Thymus (tissue), 14 donors: ENCODE results near the gene ANKRD12. TPM values are rescaled to one million over a fixed set of nuclear protein-coding genes. Genes with fewer than 3 reads are reported as not detected.
A peak's percentile ranks its signal among the peaks of the same experiment; 100 is the strongest.
"Not testable (repeated sequence)": the region's sequence is repeated elsewhere in the genome, so short reads cannot be mapped to it uniquely, and the experiment has no call there.

Experiments used
- DNase-seq, 9 donors: peaks; one replicate each; pipeline ENCODE4 v3.0.0-alpha.2; 2013; ENCODE audit warnings: low spot score in 9 of 9, low read depth in 6 of 9, missing footprints in 1 of 9
- H3K27ac ChIP-seq, 2 donors: one replicate each; pipeline ENCODE4 v1.5.1; 2013; ENCODE audit warnings: control low read depth in 1 of 2, low read depth in 1 of 2, low read length in 1 of 2, mild to moderate bottlenecking in 1 of 2, moderate library complexity in 1 of 2
- H3K27me3 ChIP-seq, 2 donors: one replicate each; pipeline ENCODE4 v1.5.1; 2013; ENCODE audit warnings: low read length in 1 of 2; ENCODE audit not compliant: control insufficient read depth in 2 of 2, insufficient read depth in 1 of 2
- H3K36me3 ChIP-seq, 2 donors: one replicate each; pipeline ENCODE4 v1.5.1; 2013; ENCODE audit warnings: low read length in 1 of 2, mild to moderate bottlenecking in 1 of 2, moderate library complexity in 1 of 2; ENCODE audit not compliant: control insufficient read depth in 2 of 2, insufficient read depth in 2 of 2
- H3K4me1 ChIP-seq, 2 donors: one replicate each; pipeline ENCODE4 v1.5.1; 2013; ENCODE audit warnings: low read length in 2 of 2; ENCODE audit not compliant: control insufficient read depth in 2 of 2, insufficient read depth in 2 of 2
- H3K4me3 ChIP-seq, 2 donors: one replicate each; pipeline ENCODE4 v1.5.1; 2013; ENCODE audit warnings: low read length in 2 of 2, control low read depth in 1 of 2, mild to moderate bottlenecking in 1 of 2
- H3K9me3 ChIP-seq, 2 donors: one replicate each; pipeline ENCODE4 v1.5.1; 2013; ENCODE audit warnings: low read length in 1 of 2, mild to moderate bottlenecking in 1 of 2; ENCODE audit not compliant: control insufficient read depth in 2 of 2, insufficient read depth in 1 of 2
- WGBS: extraction: QIAGEN DNeasy Blood & Tissue Kit; methylation state at CpG from one replicate; pipeline ENCODE4 v1.1.7; 2013; 5-methylcytosine and 5-hydroxymethylcytosine counted together
- long read RNA-seq, 10 donors: transcript quantifications; one replicate each; lab custom pipeline, GENCODE V29; 2026
- polyA plus RNA-seq: library from polyadenylated mRNA; stranded (reverse); fragments of 200-250 nt; gene quantifications from one replicate; pipeline ENCODE4 v1.2.3, GENCODE V29; 2013
- total RNA-seq: library from RNA; stranded (reverse); fragments of 120-200 nt; gene quantifications from one replicate; pipeline ENCODE4 v1.2.4, GENCODE V29; 2013
- donor health status: healthy.

ANKRD12 gene
- total RNA-seq (57.9 TPM), polyA plus RNA-seq (13.0 TPM)
- long read RNA-seq, donor 1, result 0 reads
- long read RNA-seq, donor 2, full-length matches to known transcripts, result 1 of 27 reads
- long read RNA-seq, donor 2, partial matches to known transcripts, result 9 of 27 reads
- long read RNA-seq, donor 2, other reads (novel, unspliced or antisense), result 17 of 27 reads
- long read RNA-seq, donor 3, partial matches to known transcripts, result 8 of 8 reads
- long read RNA-seq, donor 3, other reads (novel, unspliced or antisense), result 0 of 8 reads
- long read RNA-seq, donor 4, result 0 reads
- long read RNA-seq, donor 5, result 0 reads
- long read RNA-seq, donor 6, result 0 reads
- long read RNA-seq, donor 7, partial matches to known transcripts, result 11 of 11 reads
- long read RNA-seq, donor 7, other reads (novel, unspliced or antisense), result 0 of 11 reads
- long read RNA-seq, donor 8, result 0 reads
- long read RNA-seq, donor 9, result 0 reads
- long read RNA-seq, donor 10, result 0 reads

- WGBS, result under 1% methylated on average over 95 of the region's 95 CpGs
- H3K27me3 ChIP-seq, result no peaks in the 10 kb centered on the region
- no peaks in the 10 kb centered on the region for H3K9me3 ChIP-seq
- peaks cover 0 to 28% of the 10 kb centered on the region in 2 donors for H3K36me3 ChIP-seq
- peak within 1 kb of the TSS; percentile 85 to 94 for H3K4me3 ChIP-seq
- H3K4me1 ChIP-seq, result peaks cover 9 to 19% of the 10 kb centered on the region in 2 donors
- peak; percentile 91 to 98 (median 97) for DNase-seq
- peak within 1 kb of the TSS; percentile 99 to 100 for H3K27ac ChIP-seq
Measured at GRCh38 chr18:9136315-9137155, at the start of gene ANKRD12. Gene ANKRD12, plus strand, starts transcription at chr18:9136781. Its CDS starts 45,652 bp downstream, at chr18:9182433.

DNA sequence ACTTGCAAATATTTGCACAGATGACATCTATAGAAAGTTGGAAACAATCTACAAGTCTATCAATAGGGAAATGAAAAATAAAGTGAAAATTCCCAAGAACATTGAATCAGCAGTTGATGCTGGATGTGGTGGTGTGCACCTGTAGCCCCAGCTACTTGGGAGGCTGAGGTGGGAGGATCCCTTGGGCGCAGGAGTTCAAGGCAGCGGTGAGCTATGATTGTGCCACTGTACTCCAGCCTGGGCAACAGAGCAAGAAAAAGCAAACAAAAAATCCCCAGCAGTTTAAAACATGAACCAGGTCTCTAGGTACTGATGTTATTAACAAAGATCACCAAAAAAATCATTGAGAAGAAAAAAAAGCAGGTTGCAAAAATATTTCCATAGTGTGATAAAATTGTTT, 49.4 kb upstream of the ANKRD12 start:
- no peak for DNase-seq
- Histone ChIP-seq H3K4me1 (peaks cover 7 to 8% of the 10 kb centered on the region in 2 donors), H3K27me3 (no peaks in the 10 kb centered on the region), H3K27ac (no peak overlapping the region), H3K36me3 (no peaks in the 10 kb centered on the region), H3K4me3 (no peak overlapping the region), H3K9me3 (no peaks in the 10 kb centered on the region)
- WGBS, result 100% methylated on average over 2 of the region's 2 CpGs

DNA sequence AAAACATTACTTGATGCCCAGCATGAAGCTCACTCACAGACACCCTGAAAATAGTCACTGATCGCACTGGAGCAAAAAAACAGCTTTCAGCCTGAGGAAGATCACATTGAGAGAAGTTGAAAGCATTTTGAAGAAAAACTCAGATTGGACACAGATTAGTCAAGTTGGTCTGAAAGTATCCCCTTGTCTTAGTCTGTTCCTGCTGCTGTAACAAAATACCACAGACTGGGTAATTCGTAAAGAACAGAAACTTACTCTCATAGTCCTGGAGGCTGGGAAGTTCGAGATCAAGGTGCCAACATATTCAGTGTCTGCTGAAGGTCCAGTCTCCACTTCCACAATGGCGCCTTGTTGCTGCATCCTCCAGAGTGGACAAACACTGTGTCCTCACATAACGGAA, 48.3 kb upstream of the ANKRD12 start:
- Histone ChIP-seq H3K27me3 (no peaks in the 10 kb centered on the region), H3K4me1 (peaks cover 0 to under 1% of the 10 kb centered on the region in 2 donors)
- WGBS, result 98% methylated on average over 5 of the region's 5 CpGs

GRCh38 chr18:9088727-9089126, 47.9 kb upstream of the ANKRD12 start:
- H3K9me3 ChIP-seq, DNase-seq, H3K27ac ChIP-seq, H3K4me1 ChIP-seq, H3K36me3 ChIP-seq, H3K4me3 ChIP-seq, H3K27me3 ChIP-seq: not testable (repeated sequence)
- WGBS, result 97% methylated on average over 2 of the region's 2 CpGs

More for the DNA sequence above, 48.3 kb upstream of the ANKRD12 start:
- DNase-seq, result no peak
- Histone ChIP-seq H3K27ac (no peak overlapping the region), H3K36me3 (no peaks in the 10 kb centered on the region), H3K9me3 (no peaks in the 10 kb centered on the region), H3K4me3 (no peak overlapping the region)

DNA sequence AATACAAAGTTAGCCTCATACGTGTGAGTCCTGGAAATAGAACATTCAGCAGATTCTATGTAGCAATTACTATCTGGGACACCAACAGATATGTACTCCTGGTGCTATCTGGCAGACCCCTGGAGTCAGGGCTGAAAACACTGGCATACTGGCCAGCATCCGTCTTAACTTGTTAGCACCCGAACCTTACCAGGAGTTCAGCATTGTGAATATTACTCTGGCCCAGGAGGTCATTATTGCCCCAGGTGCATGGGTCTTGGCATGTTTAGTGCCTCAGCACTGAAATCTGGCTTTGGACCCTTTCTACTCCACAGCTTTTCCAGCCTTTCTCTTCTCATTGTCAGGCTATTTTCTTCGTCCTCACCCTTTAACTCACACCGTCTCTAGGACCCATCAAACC, 46.0 kb upstream of the ANKRD12 start:
- WGBS, result 97% methylated on average over 5 of the region's 5 CpGs
- Histone ChIP-seq H3K9me3 (no peaks in the 10 kb centered on the region), H3K27ac (no peak overlapping the region), H3K4me1 (peaks cover 5 to 8% of the 10 kb centered on the region in 2 donors), H3K27me3 (no peaks in the 10 kb centered on the region), H3K4me3 (no peak overlapping the region), H3K36me3 (no peaks in the 10 kb centered on the region)
- no peak for DNase-seq

GRCh38 chr18:9091066-9091476, 45.5 kb upstream of the ANKRD12 start:
- WGBS, result 52% methylated on average over 4 of the region's 4 CpGs
- H3K27me3 ChIP-seq, result no peaks in the 10 kb centered on the region
- no peak overlapping the region for H3K4me3 ChIP-seq
- peaks cover 6 to 10% of the 10 kb centered on the region in 2 donors for H3K4me1 ChIP-seq
- no peaks in the 10 kb centered on the region for H3K9me3 ChIP-seq
- no peak overlapping the region for H3K27ac ChIP-seq
- no peaks in the 10 kb centered on the region for H3K36me3 ChIP-seq
- DNase-seq, result peak in 1 of 9 donors; percentile 31

GRCh38 chr18:9092665-9093064, 43.9 kb upstream of the ANKRD12 start:
- H3K27ac ChIP-seq, result no peak overlapping the region

GRCh38 chr18:9093109-9093508, 43.5 kb upstream of the ANKRD12 start:
- not testable (repeated sequence) for DNase-seq, H3K36me3 ChIP-seq, H3K4me3 ChIP-seq, H3K27me3 ChIP-seq, H3K27ac ChIP-seq, H3K9me3 ChIP-seq
- peaks cover 6 to 10% of the 10 kb centered on the region in 2 donors for H3K4me1 ChIP-seq
- 97% methylated on average over 3 of the region's 3 CpGs for WGBS

More at GRCh38 chr18:9092665-9093064, 43.9 kb upstream of the ANKRD12 start:
- over 99% methylated on average over 2 of the region's 2 CpGs for WGBS
- DNase-seq, result no peak
- no peak overlapping the region for H3K4me3 ChIP-seq
- H3K4me1 ChIP-seq, result peaks cover 6 to 10% of the 10 kb centered on the region in 2 donors
- H3K36me3 ChIP-seq, result no peaks in the 10 kb centered on the region
- H3K27me3 ChIP-seq, result no peaks in the 10 kb centered on the region
- no peaks in the 10 kb centered on the region for H3K9me3 ChIP-seq
